CD14-positive monocyte (primary cell): Measurements from ENCODE around the gene MCM10. TPM values are rescaled to one million over a fixed set of nuclear protein-coding genes. Genes with fewer than 3 reads are reported as not detected.

Source experiments
- DNase-seq, 3 donors: peaks; one replicate each; pipeline ENCODE4 v3.0.0-alpha.2; 2011 to 2022
- H2AFZ ChIP-seq: 2 replicates; pipeline ENCODE4 v1.6.0; 2012; ENCODE audit warnings: mild to moderate bottlenecking, low read depth, low read length, inconsistent platforms; ENCODE audit not compliant: insufficient read depth, poor library complexity, severe bottlenecking
- H3K27ac ChIP-seq, 2 donors: 1 replicate in 1 of 2; 2 replicates in 1 of 2; pipeline ENCODE4 v1.5.1; 2012 to 2013; ENCODE audit warnings: low read length in 2 of 2, control low read depth in 1 of 2, inconsistent platforms in 1 of 2, low read depth in 1 of 2, mild to moderate bottlenecking in 1 of 2
- H3K27me3 ChIP-seq, 2 donors: one replicate each; pipeline versions ENCODE4 v1.6.0 to v1.6.1; 2011 to 2013; ENCODE audit warnings: low read length in 2 of 2; ENCODE audit not compliant: control insufficient read depth in 2 of 2, insufficient read depth in 2 of 2
- H3K36me3 ChIP-seq, 2 donors: replicated peaks in 1 of 2; 1 replicate in 1 of 2; 2 replicates in 1 of 2; pipeline versions ENCODE4 v1.5.1 to v1.6.1; 2012 to 2013; ENCODE audit warnings: low read length in 2 of 2, control low read depth in 1 of 2, inconsistent platforms in 1 of 2, mild to moderate bottlenecking in 1 of 2; ENCODE audit not compliant: insufficient read depth in 2 of 2, control insufficient read depth in 1 of 2
- H3K4me1 ChIP-seq, 2 donors: 1 replicate in 1 of 2; 2 replicates in 1 of 2; pipeline versions ENCODE4 v1.5.1 to v1.6.1; 2012 to 2013; ENCODE audit warnings: low read length in 2 of 2, control low read depth in 1 of 2, inconsistent platforms in 1 of 2, mild to moderate bottlenecking in 1 of 2, moderate library complexity in 1 of 2; ENCODE audit not compliant: insufficient read depth in 2 of 2, control insufficient read depth in 1 of 2
- H3K4me2 ChIP-seq: replicated peaks from 2 replicates; pipeline ENCODE3; 2012; ENCODE audit warnings: low read length, moderate library complexity, mild to moderate bottlenecking; ENCODE audit not compliant: poor library complexity, severe bottlenecking; ENCODE audit errors: extremely low read depth
- H3K4me3 ChIP-seq, 3 experiments: fragments of 200-600 bp in 1 of 3; sonication (generic) in 1 of 3; replicated peaks in 1 of 3; 1 replicate in 2 of 3; 2 replicates in 1 of 3; pipeline ENCODE4 v1.5.1; 2011 to 2013; ENCODE audit warnings: low read length in 3 of 3, mild to moderate bottlenecking in 3 of 3, control low read depth in 2 of 3, low read depth in 2 of 3, inconsistent platforms in 1 of 3, moderate library complexity in 1 of 3
- H3K79me2 ChIP-seq: 2 replicates; pipeline ENCODE4 v1.6.0; 2012; ENCODE audit warnings: mild to moderate bottlenecking, control low read depth, inconsistent platforms, low read length, moderate library complexity; ENCODE audit not compliant: insufficient read depth
- H3K9ac ChIP-seq: 2 replicates; pipeline ENCODE4 v1.6.0; 2017; ENCODE audit warnings: low read length, mild to moderate bottlenecking; ENCODE audit not compliant: insufficient read depth, poor library complexity, severe bottlenecking
- H3K9me3 ChIP-seq, 2 donors: replicated peaks in 1 of 2; 1 replicate in 1 of 2; 2 replicates in 1 of 2; pipeline versions ENCODE4 v1.5.1 to v1.6.1; 2012 to 2013; ENCODE audit warnings: low read length in 2 of 2, control low read depth in 1 of 2; ENCODE audit not compliant: control insufficient read depth in 1 of 2, insufficient read depth in 1 of 2
- H4K20me1 ChIP-seq: 2 replicates; pipeline ENCODE4 v1.6.0; 2012; ENCODE audit warnings: mild to moderate bottlenecking, low read length, control low read depth, moderate library complexity; ENCODE audit not compliant: insufficient read depth
- H3K27ac Mint-ChIP-seq, 7 donors: one replicate each; pipeline ENCODE4 v1.8.0; 2020; ENCODE audit warnings: mild to moderate bottlenecking in 7 of 7, mixed read lengths in 7 of 7, moderate library complexity in 6 of 7, inconsistent platforms in 2 of 7
- H3K27me3 Mint-ChIP-seq, 3 donors: one replicate each; pipeline ENCODE4 v1.8.0; 2021 to 2022; ENCODE audit warnings: low read depth in 3 of 3, mild to moderate bottlenecking in 3 of 3, mixed read lengths in 3 of 3, moderate library complexity in 3 of 3, inconsistent platforms in 1 of 3
- H3K36me3 Mint-ChIP-seq, 2 donors: one replicate each; pipeline ENCODE4 v1.8.0; 2020; ENCODE audit warnings: mixed read lengths in 2 of 2, inconsistent platforms in 1 of 2, mild to moderate bottlenecking in 1 of 2
- H3K4me1 Mint-ChIP-seq: one replicate; pipeline ENCODE4 v1.8.0; 2020; ENCODE audit warnings: mild to moderate bottlenecking, mixed read lengths
- H3K4me3 Mint-ChIP-seq, 2 donors: one replicate each; pipeline ENCODE4 v1.8.0; 2020; ENCODE audit warnings: mild to moderate bottlenecking in 2 of 2, mixed read lengths in 2 of 2, moderate library complexity in 1 of 2
- H3K9me3 Mint-ChIP-seq, 7 donors: one replicate each; pipeline ENCODE4 v1.8.0; 2020 to 2022; ENCODE audit warnings: mixed read lengths in 7 of 7, mild to moderate bottlenecking in 6 of 7, moderate library complexity in 6 of 7, inconsistent platforms in 2 of 7
- CTCF ChIP-seq: fragments of 200-600 bp; IDR thresholded peaks from one replicate; pipeline ENCODE4 v1.8.0; 2022; ENCODE audit warnings: antibody characterized with exemption, mild to moderate bottlenecking
- WGBS: methylation state at CpG from one replicate; pipeline ENCODE4 v1.1.5; 2013; ENCODE audit warnings: missing lambda C conversion rate; ENCODE audit not compliant: insufficient coverage; 5-methylcytosine and 5-hydroxymethylcytosine counted together
- intact Hi-C, 2 donors: fragments of 100-400 bp; cut with micrococcal nuclease; formaldehyde crosslinking; loops; one replicate each; pipeline versions ENCODE4 v1.15.0 to v1.15.1; 2023
- polyA plus RNA-seq, 3 donors: library from polyadenylated mRNA; depleted of rRNA in 1 of 3; unstranded in 2 of 3; stranded (reverse) in 1 of 3; fragments of 300-500 nt in 2 of 3; fragments of >200 nt in 1 of 3; fragmentation: Illumina TruSeq in 2 of 3; gene quantifications; 1 replicate in 2 of 3; 2 replicates in 1 of 3; pipeline ENCODE4 v1.2.3, GENCODE V29; 2012 to 2021

Gene MCM10
- polyA plus RNA-seq, 3 donors = not detected

- H3K27me3 Mint-ChIP-seq = peaks cover 0 to 5% (median 2%) of the 10 kb centered on the region in 3 donors
- Histone ChIP-seq H3K27ac (no peak overlapping the region), H3K79me2 (peaks cover 12% of the 10 kb centered on the region), H3K4me2 (no peak overlapping the region), H2AFZ (no peak overlapping the region), H4K20me1 (no peaks in the 10 kb centered on the region), H3K4me1 (peaks cover 14 to 21% of the 10 kb centered on the region in 2 donors), H3K9ac (no peak overlapping the region), H3K27me3 (no peaks in the 10 kb centered on the region), H3K36me3 (peaks cover 0 to 15% of the 10 kb centered on the region in 2 donors), H3K4me3 (no peak overlapping the region), H3K9me3 (no peaks in the 10 kb centered on the region)
- WGBS = no CpG with 5 or more reads among the region's 3 CpGs
- peaks cover 5 to 18% of the 10 kb centered on the region in 2 donors for H3K36me3 Mint-ChIP-seq
- peaks cover 19% of the 10 kb centered on the region for H3K4me1 Mint-ChIP-seq
- DNase-seq = no peak
- H3K4me3 Mint-ChIP-seq = no peak overlapping the region
- TF ChIP-seq CTCF = no peak
- no peak overlapping the region for H3K27ac Mint-ChIP-seq
- intact Hi-C loops = loop anchor here in 1 of 2 donors (5.0 kb wide), 1 partner anchor 138 kb away; the partner anchor contains the start of gene PHYH
- peaks cover 0 to under 1% (median 0%) of the 10 kb centered on the region in 7 donors for H3K9me3 Mint-ChIP-seq
Observed at GRCh38 chr10:13163859-13164258, 2.5 kb downstream of the MCM10 start.

GRCh38 chr10:13165177-13165576 lies 3.8 kb downstream of the MCM10 start:
- Histone ChIP-seq H3K4me1 (peaks cover 14 to 21% of the 10 kb centered on the region in 2 donors), H3K4me2 (no peak overlapping the region), H3K79me2 (peaks cover 12% of the 10 kb centered on the region), H3K27ac (no peak overlapping the region), H3K9me3 (no peaks in the 10 kb centered on the region), H2AFZ (no peak overlapping the region), H4K20me1 (no peaks in the 10 kb centered on the region), H3K27me3 (no peaks in the 10 kb centered on the region), H3K9ac (no peak overlapping the region), H3K4me3 (no peak overlapping the region), H3K36me3 (peaks cover 0 to 20% of the 10 kb centered on the region in 2 donors)
- H3K27me3 Mint-ChIP-seq = no peaks in the 10 kb centered on the region
- TF ChIP-seq CTCF = no peak
- peaks cover 8 to 20% of the 10 kb centered on the region in 2 donors for H3K36me3 Mint-ChIP-seq
- intact Hi-C loops = no loop called here
- no peak for DNase-seq
- no peak overlapping the region for H3K27ac Mint-ChIP-seq
- H3K4me1 Mint-ChIP-seq = peaks cover 19% of the 10 kb centered on the region
- H3K4me3 Mint-ChIP-seq = no peak overlapping the region
- no peaks in the 10 kb centered on the region for H3K9me3 Mint-ChIP-seq
